ENCODE measurements around the gene MT1B. TPM values are rescaled to one million over a fixed set of nuclear protein-coding genes. Genes with fewer than 3 reads are reported as not detected.

The MT1B gene
- total and polyA plus RNA-seq, 2 of the 13 experiments (the other 11 are each of a cell fraction or from before 2014, with no cell fraction given), result 0.89 TPM; not detected in 1

- TF ChIP-seq ZNF775 (CRISPR knock-in tag; IDR thresholded peaks at IDR 0.05; ENCODE audit: borderline replicate concordance) (no peak), HES4 (CRISPR knock-in tag; IDR thresholded peaks at IDR 0.05; ENCODE audit: borderline replicate concordance) (no peak), GRHL1 (CRISPR knock-in tag; conservative IDR thresholded peaks at IDR 0.05) (no peak), E2F5 (CRISPR knock-in tag; conservative IDR thresholded peaks at IDR 0.05) (no peak), ZFP37 (CRISPR knock-in tag; IDR thresholded peaks at IDR 0.05; ENCODE audit: borderline replicate concordance) (no peak), ATAD3A (CRISPR knock-in tag; IDR thresholded peaks at IDR 0.05) (no peak), RXRB (CRISPR knock-in tag; IDR thresholded peaks at IDR 0.05; ENCODE audit: borderline replicate concordance) (no peak), ADNP (CRISPR knock-in tag; IDR thresholded peaks at IDR 0.05) (no peak), ZNF816 (CRISPR knock-in tag; IDR thresholded peaks at IDR 0.05; ENCODE audit: borderline replicate concordance) (no peak), TOPORS (CRISPR knock-in tag; IDR thresholded peaks at IDR 0.05) (no peak), DMAP1 (CRISPR knock-in tag; IDR thresholded peaks at IDR 0.05) (no peak), PRMT3 (CRISPR knock-in tag; IDR thresholded peaks at IDR 0.05; ENCODE audit: borderline replicate concordance, low read depth) (no peak), TEAD2 (CRISPR knock-in tag; IDR thresholded peaks at IDR 0.05) (no peak), MTF2 (CRISPR knock-in tag; IDR thresholded peaks at IDR 0.05; ENCODE audit: borderline replicate concordance) (no peak), SOX13 (IDR thresholded peaks at IDR 0.05) (no peak), SOX13 (CRISPR knock-in tag; conservative IDR thresholded peaks at IDR 0.05 in 1 of 2, IDR thresholded peaks at IDR 0.05 in 1 of 2) (no peak), GLI4 (CRISPR knock-in tag; IDR thresholded peaks at IDR 0.05; ENCODE audit: borderline replicate concordance) (peak; percentile 73; the same call in 1 of the 2 replicates), ZGPAT (CRISPR knock-in tag; IDR thresholded peaks at IDR 0.05) (no peak)
- TF ChIP-seq, protein P1, sequence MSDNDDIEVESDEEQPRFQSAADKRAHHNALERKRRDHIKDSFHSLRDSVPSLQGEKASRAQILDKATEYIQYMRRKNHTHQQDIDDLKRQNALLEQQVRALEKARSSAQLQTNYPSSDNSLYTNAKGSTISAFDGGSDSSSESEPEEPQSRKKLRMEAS (IDR thresholded peaks at IDR 0.05), result peak; percentile 69; the same call in 1 of the 2 replicates
- TF ChIP-seq, protein P2, sequence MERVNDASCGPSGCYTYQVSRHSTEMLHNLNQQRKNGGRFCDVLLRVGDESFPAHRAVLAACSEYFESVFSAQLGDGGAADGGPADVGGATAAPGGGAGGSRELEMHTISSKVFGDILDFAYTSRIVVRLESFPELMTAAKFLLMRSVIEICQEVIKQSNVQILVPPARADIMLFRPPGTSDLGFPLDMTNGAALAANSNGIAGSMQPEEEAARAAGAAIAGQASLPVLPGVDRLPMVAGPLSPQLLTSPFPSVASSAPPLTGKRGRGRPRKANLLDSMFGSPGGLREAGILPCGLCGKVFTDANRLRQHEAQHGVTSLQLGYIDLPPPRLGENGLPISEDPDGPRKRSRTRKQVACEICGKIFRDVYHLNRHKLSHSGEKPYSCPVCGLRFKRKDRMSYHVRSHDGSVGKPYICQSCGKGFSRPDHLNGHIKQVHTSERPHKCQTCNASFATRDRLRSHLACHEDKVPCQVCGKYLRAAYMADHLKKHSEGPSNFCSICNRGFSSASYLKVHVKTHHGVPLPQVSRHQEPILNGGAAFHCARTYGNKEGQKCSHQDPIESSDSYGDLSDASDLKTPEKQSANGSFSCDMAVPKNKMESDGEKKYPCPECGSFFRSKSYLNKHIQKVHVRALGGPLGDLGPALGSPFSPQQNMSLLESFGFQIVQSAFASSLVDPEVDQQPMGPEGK (CRISPR knock-in tag; IDR thresholded peaks at IDR 0.05), result peak; percentile 44; the same call in 1 of the 2 replicates
- TF ChIP-seq, protein P3, sequence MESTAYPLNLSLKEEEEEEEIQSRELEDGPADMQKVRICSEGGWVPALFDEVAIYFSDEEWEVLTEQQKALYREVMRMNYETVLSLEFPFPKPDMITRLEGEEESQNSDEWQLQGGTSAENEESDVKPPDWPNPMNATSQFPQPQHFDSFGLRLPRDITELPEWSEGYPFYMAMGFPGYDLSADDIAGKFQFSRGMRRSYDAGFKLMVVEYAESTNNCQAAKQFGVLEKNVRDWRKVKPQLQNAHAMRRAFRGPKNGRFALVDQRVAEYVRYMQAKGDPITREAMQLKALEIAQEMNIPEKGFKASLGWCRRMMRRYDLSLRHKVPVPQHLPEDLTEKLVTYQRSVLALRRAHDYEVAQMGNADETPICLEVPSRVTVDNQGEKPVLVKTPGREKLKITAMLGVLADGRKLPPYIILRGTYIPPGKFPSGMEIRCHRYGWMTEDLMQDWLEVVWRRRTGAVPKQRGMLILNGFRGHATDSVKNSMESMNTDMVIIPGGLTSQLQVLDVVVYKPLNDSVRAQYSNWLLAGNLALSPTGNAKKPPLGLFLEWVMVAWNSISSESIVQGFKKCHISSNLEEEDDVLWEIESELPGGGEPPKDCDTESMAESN (CRISPR knock-in tag; conservative IDR thresholded peaks at IDR 0.05), result 0 out of 2 replicates have a peak, but pooled peaks have one; percentile 54
These were observed 8.5 kb upstream of the MT1B start (continued) for GRCh38 chr16:56643080-56643778.
